ENCODE results near the gene GGA2. TPM values are rescaled to one million over a fixed set of nuclear protein-coding genes. Genes with fewer than 3 reads are reported as not detected.
"Not testable (repeated sequence)": the region's sequence is repeated elsewhere in the genome, so short reads cannot be mapped to it uniquely, and the experiment has no call there.

The GGA2 gene
- total RNA-seq, 1 donor from 2014 or later = 27.6 TPM

DNA sequence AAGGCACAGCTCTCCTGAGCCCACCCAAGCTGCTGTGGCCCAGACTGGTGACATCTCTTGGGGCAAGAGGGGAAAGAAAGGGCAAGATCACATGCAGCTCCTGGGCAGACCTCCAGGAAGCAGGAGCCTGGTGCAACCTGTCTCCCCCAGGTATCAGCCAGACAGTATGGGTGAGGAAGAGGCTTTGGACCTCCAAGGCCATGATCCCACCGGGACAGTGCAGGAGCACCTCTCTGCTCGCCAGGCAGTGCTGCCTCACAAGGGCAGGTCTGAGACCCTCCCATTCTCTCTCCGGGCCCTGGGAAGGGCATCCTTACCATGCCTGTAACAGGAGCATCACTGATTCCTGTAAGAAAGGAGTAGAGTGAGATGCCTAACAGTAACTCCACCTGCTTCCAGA, 31.7 kb downstream of the GGA2 start:
- DNase-seq (ENCODE audit: low read depth, low spot score) = no peak

DNA sequence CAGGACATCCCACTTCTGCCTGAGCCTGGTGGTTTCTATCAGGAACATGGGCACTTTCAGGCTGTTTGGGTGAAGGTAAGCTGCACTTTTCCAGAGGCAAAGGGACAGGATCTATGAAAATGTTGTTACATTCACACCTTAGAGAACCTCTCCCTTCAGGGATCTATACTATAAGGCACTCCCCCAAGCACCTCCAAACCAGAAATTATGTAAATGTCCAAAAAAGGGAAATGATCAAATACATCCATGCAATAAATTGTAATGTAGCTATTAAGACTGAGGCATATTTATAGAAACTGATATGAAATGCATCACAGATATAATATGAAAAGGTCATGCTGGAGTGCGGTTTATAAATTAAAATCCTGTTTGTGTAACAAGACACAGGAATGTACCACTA, 34.0 kb downstream of the GGA2 start:
- no peak for DNase-seq (ENCODE audit: low read depth, low spot score)

DNA sequence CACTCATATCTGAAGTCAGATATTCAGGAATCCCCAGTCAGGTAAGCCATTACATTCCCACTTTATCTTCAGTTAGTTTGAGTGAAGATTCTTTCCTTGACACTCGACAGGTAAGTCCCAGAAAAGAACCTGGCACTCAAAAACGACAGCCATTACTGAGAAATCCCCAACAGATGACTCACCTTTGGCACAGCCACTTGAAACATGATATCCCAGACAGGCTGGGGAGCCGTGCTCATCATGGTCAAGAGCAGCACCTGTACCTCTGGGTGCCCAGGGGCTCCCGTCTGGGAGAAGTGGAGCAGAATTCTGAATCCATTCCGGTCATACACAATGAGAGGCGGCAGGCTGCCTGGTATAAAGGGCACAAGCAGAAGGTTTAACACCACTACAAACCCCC, 40.5 kb downstream of the GGA2 start:
- no peak for DNase-seq (ENCODE audit: low read depth, low spot score)

DNA sequence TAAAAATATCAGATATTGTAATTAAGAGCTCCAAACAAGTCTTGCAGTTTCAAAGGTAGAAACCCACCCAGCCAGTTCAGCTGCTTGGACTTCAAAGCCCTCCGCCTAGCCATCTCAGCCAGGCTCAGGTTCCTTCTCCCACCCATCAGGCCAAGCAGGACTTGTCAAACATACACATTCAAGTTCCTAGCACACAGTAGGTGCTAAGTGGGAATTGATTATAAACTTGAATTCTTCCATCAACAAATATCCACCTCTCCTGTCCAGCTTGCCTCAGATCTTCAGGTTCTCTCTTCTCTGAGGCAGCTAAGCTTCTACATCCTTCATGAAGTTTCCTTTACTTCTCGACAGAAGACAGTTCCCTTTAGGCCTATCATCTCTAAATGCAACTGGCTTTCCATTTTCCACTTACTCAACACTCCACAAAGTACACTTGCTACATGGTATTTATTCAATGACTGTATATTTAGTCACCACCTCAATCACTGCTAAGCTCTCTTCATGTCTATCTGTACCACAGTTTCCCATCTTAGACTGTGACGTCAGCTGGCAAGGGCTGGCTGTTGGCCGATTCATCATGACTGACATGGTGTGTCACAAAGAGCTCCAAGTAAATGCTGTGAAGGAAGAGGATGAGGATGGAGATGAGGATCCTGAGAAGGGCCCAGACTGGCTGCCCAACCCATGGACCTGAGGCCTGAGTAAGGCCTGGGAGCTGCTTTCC, 44.0 kb downstream of the GGA2 start:
- no peak for DNase-seq (ENCODE audit: low read depth, low spot score)

- no peak for DNase-seq (ENCODE audit: low read depth, low spot score)
Measured at GRCh38 chr16:23465179-23465578, 45.1 kb downstream of the GGA2 start.

GRCh38 chr16:23464196-23464595, 46.1 kb downstream of the GGA2 start:
- DNase-seq (ENCODE audit: low read depth, low spot score) = no peak

GRCh38 chr16:23462994-23463393, 47.3 kb downstream of the GGA2 start:
- not testable (repeated sequence) for DNase-seq (ENCODE audit: low read depth, low spot score)

DNA sequence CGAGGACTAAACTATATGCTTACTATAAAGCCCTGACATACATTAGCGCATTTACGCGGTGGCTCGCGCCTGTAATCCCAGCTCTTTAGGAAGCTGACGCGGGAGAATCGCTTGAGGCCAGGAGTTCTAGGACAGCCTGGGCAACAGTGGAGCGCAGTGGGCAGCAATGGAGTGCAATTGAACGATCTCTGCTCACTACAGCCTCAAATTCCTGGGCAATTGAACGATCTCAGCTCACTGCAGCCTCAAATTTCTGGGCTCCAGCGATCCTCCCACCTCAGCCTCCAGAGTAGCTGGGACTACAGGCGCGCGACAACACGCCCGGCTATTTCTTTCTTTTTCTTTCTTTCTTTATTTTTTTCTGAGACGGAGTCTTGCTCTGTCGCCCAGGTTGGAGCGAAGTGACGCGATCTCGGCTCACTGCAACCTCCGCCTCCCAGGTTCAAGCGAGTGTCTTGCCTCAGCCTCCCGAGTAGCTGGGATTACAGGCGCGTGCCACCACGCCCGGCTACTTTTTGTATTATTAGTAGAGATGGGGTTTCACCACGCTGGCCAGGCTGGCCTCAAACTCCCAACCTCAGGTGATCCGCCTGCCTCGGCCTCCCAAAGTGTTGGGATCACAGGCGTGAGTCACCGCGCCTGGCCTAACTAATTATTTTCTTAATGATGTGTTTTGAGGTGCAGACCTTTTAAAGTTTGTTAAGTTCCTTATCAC, 56.8 kb downstream of the GGA2 start:
- no peak for DNase-seq (ENCODE audit: low read depth, low spot score)

DNA sequence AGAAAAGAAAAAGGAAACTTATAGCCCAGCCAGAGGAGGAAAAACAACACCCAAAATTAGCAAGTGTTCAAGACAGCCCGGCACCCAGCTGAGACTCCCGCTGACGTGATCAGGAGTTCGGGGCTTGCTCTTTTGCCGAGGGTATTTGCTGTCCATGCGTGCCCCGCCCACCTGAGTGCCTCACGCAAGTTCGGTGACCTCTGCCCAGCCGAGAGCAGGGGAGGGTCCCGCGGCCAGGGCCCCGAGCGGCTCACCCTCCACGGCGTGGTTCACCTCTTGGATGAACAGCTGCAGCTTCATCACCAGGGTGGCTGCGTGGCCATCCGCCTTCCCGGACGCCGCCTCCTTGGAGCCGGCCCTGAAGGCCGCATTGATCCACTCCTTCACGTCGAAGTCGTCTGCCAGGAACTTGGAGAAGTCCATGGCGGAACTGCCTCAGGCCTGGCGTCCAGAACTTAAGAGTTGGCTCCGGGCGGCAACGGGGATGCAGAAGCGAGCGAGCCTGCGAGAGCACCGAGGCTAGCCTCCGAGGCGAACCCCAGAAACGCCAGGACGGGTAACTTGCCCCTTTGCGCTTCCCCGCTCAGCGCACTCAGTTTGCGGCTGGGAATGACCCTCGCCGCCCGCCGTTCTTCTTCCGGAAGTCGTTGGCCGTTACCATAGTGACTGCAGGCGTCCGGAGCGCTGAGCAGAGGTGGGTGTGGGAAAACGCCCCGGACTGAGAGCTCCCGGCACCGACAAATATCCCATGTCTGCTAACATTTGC, 57.5 kb downstream of the GGA2 start, which contains the start of gene COG7:
Gene COG7, minus strand, starts transcription at position 618 of the 766 bp plus-strand sequence. Its CDS starts 195 bp downstream, at position 423.
- peak; percentile 57 for DNase-seq (ENCODE audit: low read depth, low spot score)

DNA sequence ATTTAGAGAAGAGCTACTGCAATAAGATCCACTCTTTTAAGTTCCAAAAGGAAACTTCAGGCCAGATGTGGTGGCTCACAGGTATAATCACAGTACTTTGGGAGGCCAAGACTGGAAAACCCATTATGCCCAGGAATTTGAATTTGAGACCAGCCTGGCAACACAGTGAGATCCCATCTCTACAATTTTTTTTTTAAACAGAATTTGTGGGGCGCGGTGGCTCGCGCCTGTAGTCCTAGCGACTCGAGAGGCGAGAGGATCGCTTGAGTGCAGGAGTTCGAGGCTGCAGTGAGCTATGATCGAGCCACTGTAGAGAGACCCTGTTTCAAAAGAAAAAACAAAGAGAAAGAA, 58.1 kb downstream of the GGA2 start:
- DNase-seq (ENCODE audit: low read depth, low spot score) = no peak

DNA sequence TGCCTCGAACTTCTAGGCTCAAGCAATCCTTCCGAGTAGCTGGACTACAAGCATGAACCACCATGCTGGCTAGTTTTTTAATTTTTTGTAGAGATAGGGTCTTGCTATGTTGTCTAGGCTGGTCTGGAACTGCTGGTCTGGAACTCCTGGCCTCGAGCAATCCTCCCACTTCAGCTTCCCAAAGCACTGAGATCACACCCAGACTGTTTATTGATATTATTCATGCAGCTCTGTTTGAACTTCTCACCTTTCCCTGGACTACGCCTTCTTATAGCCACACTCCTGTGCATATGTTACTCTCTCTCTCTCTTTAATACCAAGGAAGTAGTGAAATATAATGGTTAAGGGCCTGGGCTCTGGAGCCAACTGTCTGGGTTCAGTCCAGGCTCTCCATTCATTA, 61.9 kb downstream of the GGA2 start:
- DNase-seq (ENCODE audit: low read depth, low spot score) = no peak

DNA sequence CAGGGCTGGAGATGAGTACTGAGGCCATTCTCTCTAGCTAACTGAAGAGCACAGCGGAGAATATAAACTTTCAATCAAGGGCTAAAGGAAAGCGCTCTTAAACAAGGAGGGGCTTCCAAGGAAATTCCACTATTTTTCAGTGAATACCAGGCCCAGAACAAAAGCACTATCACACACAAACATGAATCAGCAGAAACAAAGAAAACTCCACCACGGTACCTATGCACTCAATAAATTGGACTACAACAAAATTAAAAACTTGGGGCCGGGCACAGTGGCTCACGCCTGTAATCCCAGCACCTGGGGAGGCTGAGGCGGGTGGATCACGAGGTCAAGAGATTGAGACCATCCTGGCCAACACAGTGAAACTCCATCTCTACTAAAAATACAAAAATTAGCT, 72.8 kb downstream of the GGA2 start:
- DNase-seq (ENCODE audit: low read depth, low spot score) = not testable (repeated sequence)

DNA sequence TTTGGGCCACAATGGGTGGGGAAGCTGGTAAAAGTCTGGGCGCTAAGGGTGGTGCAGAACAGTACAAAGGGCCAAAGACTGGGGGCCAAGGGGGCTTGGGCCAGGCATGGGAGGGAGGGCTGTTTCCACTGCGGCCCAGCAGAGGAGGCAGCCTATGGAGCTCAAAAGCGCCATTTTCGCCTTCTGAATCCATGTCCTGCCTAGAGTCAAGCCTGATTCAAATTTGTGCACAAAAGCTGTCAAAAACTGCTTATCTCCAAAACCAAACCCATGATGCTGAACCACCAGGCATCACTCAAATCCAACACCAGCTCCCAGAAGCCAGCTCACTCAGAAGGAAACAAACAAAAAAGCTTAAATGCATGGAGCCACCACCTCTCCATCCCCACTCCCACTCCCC, 73.3 kb downstream of the GGA2 start:
- no peak for DNase-seq (ENCODE audit: low read depth, low spot score)

DNA sequence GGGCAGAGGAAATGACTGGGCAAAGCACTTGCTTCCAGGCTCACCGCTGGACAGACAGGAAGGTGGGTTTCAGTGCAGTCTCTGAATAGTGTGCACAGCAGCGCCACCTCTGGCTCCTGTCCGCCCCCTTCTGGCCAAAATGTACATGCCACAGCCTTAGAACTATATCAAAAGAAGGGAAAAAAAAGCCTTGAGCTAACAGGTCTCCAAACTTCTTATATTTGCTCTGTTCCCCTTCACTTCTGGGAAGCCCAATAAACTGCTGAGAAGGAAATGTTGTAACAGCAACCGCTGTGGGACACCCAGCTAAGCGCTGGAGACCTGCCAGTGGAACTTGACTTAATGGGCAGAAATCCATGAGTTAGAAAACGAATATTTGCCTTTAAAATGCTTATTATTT, 74.8 kb downstream of the GGA2 start:
- peak; percentile 41 for DNase-seq (ENCODE audit: low read depth, low spot score)

- DNase-seq (ENCODE audit: low read depth, low spot score) = peak; percentile 46
Measured at GRCh38 chr16:23434380-23434779, 75.9 kb downstream of the GGA2 start.

GRCh38 chr16:23433261-23433920, 76.9 kb downstream of the GGA2 start:
- no peak for DNase-seq (ENCODE audit: low read depth, low spot score)

DNA sequence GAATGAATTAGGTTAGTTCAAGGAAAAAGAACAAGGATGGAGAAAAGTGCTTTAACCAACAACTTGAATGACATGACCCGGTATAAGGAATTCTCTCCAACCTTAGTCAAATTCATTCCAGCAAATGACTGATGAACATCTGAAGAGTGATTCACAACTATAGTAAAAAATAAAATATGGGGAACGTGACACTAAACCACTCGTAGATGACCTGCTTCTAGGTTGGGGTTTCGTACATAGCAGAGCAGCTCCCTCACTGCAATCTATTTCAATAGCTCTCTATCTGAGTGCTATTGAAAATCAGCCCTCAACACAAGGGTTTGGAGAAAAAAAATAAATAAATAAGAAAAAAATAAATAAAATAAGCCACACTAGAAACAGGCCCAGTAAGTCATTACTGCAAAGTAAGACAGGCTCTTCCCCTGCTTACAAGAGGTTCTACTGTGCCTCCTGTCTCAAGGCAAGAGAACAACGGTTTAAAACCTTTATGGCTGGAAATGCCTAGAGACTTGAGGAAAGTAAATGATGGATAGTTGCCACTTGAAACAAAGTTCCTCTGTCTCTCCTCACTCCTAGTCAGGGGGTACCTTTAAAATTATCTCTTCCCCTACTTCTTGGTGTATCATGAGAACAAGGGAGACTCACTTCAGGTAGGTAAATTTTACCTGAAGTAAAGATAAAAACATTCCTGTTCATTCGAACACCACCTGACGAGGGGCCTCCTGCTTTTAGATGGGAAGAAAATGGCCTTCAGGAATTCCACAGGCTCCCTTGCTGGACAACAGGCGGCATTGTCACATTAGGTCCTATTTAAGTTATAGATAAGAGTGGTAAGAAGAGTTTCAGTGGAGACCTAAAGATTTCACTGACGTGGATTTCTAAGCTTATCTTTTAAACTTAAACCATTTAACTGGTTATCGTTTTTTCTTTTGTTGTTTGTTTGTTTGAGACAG, 77.8 kb downstream of the GGA2 start:
- DNase-seq (ENCODE audit: low read depth, low spot score) = no peak

- no peak for DNase-seq (ENCODE audit: low read depth, low spot score)
Measured at GRCh38 chr16:23428351-23428750, 81.9 kb downstream of the GGA2 start.

DNA sequence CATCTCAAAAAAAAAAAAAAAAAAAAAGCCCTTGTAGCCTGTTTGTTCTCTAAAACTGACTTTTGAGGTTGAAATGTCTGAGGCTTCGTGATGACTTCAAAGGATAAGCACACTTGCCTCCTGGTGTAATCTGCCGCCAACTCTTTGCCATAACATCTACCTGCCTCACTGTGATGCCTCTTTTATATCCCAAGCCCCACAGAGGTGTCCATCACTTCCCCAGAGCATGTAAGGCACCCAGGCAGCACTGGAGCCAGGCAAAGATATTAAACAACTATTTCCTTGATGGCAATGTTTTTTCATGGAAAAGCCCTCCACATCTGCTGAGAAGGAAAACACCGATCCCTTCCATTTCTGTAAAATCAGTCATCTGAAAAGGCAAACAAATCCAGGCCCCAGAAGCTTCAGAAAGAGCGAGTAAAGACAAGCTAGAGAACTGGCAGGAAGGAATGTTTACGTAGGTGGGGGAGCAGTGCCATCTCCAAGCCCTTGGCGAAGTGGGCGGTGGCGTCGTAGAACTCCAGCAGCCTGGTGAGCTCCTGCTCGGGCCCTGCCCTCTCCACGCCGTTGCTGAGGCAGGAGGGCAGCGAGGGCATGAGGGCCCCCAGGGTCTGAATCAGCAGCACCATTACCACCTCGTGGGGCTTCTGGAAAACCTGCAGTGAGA, 85.9 kb downstream of the GGA2 start:
- no peak for DNase-seq (ENCODE audit: low read depth, low spot score)

DNA sequence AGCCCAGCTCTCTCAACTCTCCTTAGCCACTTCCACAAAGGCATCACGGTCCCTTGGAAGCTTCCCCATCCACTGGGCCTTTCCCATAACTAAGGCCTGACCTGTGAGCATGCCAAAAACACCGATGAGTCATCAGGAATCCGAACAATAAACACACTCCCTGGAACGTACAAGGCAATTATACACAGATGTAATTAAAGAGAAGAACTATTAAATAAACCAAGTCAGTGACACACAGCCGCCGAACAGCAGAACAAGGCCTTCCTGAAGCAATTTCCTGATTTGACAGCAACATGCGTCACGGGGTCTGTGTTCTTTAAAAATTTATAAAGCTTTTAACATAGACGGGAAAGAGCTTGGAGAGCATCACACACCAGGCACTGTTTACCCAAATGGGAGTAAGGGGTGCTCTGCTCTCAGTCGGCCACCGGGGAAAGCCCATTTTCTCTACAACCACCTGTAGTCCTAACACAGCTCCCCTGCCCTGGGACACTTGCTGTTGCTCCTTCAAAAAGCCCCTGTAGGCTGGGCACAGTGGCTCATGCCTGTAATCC, 86.7 kb downstream of the GGA2 start:
- peak; percentile 97 for DNase-seq (ENCODE audit: low read depth, low spot score)

Data from pulmonary artery endothelial cell (primary cell).